COLO668 (cell line): ENCODE data around the gene PRKAG2.

ENCODE experiments used
- DNase-seq: peaks from one replicate; lab custom pipeline; 2025; ENCODE audit not compliant: unreplicated experiment; lab: John Stamatoyannopoulos, UW

Gene PRKAG2

GRCh38 chr7:151821226-151821625, 55.7 kb downstream of the PRKAG2 start:
- DNase-seq, result no peak

GRCh38 chr7:151820491-151821105, 56.3 kb downstream of the PRKAG2 start:
- no peak for DNase-seq

- DNase-seq, result no peak
Observed at GRCh38 chr7:151819866-151820265, 57.0 kb downstream of the PRKAG2 start.

GRCh38 chr7:151818674-151819519, 58.0 kb downstream of the PRKAG2 start:
- DNase-seq, result peak; percentile 6

- no peak for DNase-seq
Observed at GRCh38 chr7:151817981-151818673, 58.8 kb downstream of the PRKAG2 start.

GRCh38 chr7:151817315-151817690, 59.6 kb downstream of the PRKAG2 start:
- DNase-seq, result no peak

GRCh38 chr7:151816562-151817314, 60.2 kb downstream of the PRKAG2 start:
- no peak for DNase-seq

GRCh38 chr7:151815419-151815818, 61.5 kb downstream of the PRKAG2 start:
- no peak for DNase-seq

- no peak for DNase-seq
Observed at GRCh38 chr7:151814400-151815009, 62.4 kb downstream of the PRKAG2 start.

- DNase-seq, result no peak
Observed at GRCh38 chr7:151813997-151814396, 62.9 kb downstream of the PRKAG2 start.

- DNase-seq, result no peak
Observed at GRCh38 chr7:151813445-151813844, 63.5 kb downstream of the PRKAG2 start.

GRCh38 chr7:151812967-151813366, 63.9 kb downstream of the PRKAG2 start:
- DNase-seq, result no peak

GRCh38 chr7:151810441-151811232, 66.3 kb downstream of the PRKAG2 start:
- DNase-seq, result no peak

GRCh38 chr7:151809864-151810170, 67.1 kb downstream of the PRKAG2 start:
- DNase-seq, result no peak

GRCh38 chr7:151809146-151809863, 67.6 kb downstream of the PRKAG2 start:
- no peak for DNase-seq

GRCh38 chr7:151808400-151809145, 68.3 kb downstream of the PRKAG2 start:
- DNase-seq, result peak; percentile 35

- DNase-seq, result no peak
Observed at GRCh38 chr7:151807846-151808245, 69.1 kb downstream of the PRKAG2 start.

- no peak for DNase-seq
Observed at GRCh38 chr7:151806952-151807775, 69.8 kb downstream of the PRKAG2 start.
